Endothelial cell (in vitro differentiated cells): ENCODE data around the gene VIPR1. TPM values are rescaled to one million over a fixed set of nuclear protein-coding genes. Genes with fewer than 3 reads are reported as not detected.
A peak's percentile ranks its signal among the peaks of the same experiment; 100 is the strongest.

Experiments used
- DNase-seq: peaks from one replicate; pipeline ENCODE4 v3.0.0; 2021; ENCODE audit warnings: low spot score
- H3K27ac Mint-ChIP-seq: one replicate; pipeline ENCODE4 v1.8.0; 2021; ENCODE audit warnings: mixed read lengths, inconsistent platforms; ENCODE audit not compliant: unreplicated experiment
- H3K27me3 Mint-ChIP-seq: one replicate; pipeline ENCODE4 v1.8.0; 2021; ENCODE audit warnings: mild to moderate bottlenecking, moderate library complexity, mixed read lengths, inconsistent platforms; ENCODE audit not compliant: unreplicated experiment
- H3K36me3 Mint-ChIP-seq: one replicate; pipeline ENCODE4 v1.8.0; 2021; ENCODE audit warnings: mild to moderate bottlenecking, low read depth, mixed read lengths, inconsistent platforms; ENCODE audit not compliant: unreplicated experiment
- H3K4me1 Mint-ChIP-seq: one replicate; pipeline ENCODE4 v1.8.0; 2021; ENCODE audit warnings: mild to moderate bottlenecking, mixed read lengths, inconsistent platforms; ENCODE audit not compliant: unreplicated experiment
- H3K4me3 Mint-ChIP-seq: one replicate; pipeline ENCODE4 v1.8.0; 2021; ENCODE audit warnings: mild to moderate bottlenecking, mixed read lengths, inconsistent platforms; ENCODE audit not compliant: unreplicated experiment
- H3K9me3 Mint-ChIP-seq: one replicate; pipeline ENCODE4 v1.8.0; 2021; ENCODE audit warnings: mixed read lengths, inconsistent platforms; ENCODE audit not compliant: unreplicated experiment
- total RNA-seq: library from RNA; stranded (reverse); fragmentation: NEBNext Ultra II Directional; extraction: Animal tissue kit (Norgen Biotek cat#: 25700); gene quantifications from one replicate; pipeline ENCODE4 v1.2.1, GENCODE V29; 2021; ENCODE audit not compliant: unreplicated experiment
- TF ChIP-seq, protein P1 (sequence below): fragments of 200-600 bp; sonication (generic); IDR thresholded peaks from one replicate; pipeline ENCODE4 v1.5.0; 2021; ENCODE audit warnings: antibody characterized with exemption; ENCODE audit not compliant: unreplicated experiment

The VIPR1 gene
- total RNA-seq, 1 donor from 2014 or later, result 5.4 TPM

DNA sequence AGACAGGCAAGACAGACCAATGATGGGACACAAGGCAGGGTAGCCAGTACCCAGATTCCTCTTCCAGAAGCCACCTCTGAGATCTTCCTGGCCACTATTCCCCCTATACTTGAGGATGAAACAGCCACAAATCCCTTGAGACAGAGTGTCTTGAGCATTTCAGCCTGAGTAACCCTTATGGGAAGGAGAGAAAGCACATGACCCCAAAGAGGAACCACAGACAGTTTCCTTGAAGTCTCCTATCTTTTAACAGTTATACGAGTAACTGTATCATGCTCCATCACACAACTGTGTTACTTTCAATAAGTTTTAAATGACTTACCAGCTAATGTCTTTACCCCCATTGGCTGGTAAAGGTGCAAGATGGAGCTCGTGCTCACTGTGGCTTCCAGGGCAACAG lies 9.3 kb downstream of the VIPR1 start:
- H3K4me3 Mint-ChIP-seq, result no peak overlapping the region
- no peaks in the 10 kb centered on the region for H3K9me3 Mint-ChIP-seq
- DNase-seq, result no peak
- no peaks in the 10 kb centered on the region for H3K36me3 Mint-ChIP-seq
- TF ChIP-seq, protein P1, sequence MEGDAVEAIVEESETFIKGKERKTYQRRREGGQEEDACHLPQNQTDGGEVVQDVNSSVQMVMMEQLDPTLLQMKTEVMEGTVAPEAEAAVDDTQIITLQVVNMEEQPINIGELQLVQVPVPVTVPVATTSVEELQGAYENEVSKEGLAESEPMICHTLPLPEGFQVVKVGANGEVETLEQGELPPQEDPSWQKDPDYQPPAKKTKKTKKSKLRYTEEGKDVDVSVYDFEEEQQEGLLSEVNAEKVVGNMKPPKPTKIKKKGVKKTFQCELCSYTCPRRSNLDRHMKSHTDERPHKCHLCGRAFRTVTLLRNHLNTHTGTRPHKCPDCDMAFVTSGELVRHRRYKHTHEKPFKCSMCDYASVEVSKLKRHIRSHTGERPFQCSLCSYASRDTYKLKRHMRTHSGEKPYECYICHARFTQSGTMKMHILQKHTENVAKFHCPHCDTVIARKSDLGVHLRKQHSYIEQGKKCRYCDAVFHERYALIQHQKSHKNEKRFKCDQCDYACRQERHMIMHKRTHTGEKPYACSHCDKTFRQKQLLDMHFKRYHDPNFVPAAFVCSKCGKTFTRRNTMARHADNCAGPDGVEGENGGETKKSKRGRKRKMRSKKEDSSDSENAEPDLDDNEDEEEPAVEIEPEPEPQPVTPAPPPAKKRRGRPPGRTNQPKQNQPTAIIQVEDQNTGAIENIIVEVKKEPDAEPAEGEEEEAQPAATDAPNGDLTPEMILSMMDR, result no peak
- H3K27me3 Mint-ChIP-seq, result peaks cover 11% of the 10 kb centered on the region
- H3K4me1 Mint-ChIP-seq, result peaks cover 34% of the 10 kb centered on the region
- no peak overlapping the region for H3K27ac Mint-ChIP-seq

DNA sequence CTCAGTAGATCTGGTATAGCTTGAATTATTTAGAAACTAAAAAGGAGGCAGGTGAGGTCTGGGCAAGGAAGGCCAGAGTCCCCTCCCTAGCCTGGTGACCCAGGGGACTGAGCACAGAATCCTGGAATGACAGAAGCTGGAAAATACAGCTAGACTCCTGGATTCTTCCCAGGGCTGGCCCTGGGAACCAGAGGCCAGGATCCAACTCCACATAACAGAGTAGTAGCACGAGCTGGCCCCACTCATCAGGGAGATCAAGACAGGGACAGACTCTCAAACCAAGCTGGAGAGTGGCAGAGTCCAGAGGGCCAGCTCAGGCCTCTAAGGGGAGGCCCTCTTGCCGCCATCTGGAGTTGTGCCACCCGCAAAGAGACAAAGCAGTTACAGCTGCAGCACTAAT lies 10.7 kb downstream of the VIPR1 start:
- Mint-ChIP-seq H3K27me3 (peaks cover 11% of the 10 kb centered on the region), H3K4me3 (no peak overlapping the region), H3K36me3 (no peaks in the 10 kb centered on the region), H3K9me3 (no peaks in the 10 kb centered on the region), H3K4me1 (peaks cover 20% of the 10 kb centered on the region), H3K27ac (no peak overlapping the region)
- TF ChIP-seq, protein P1, result no peak
- no peak for DNase-seq

DNA sequence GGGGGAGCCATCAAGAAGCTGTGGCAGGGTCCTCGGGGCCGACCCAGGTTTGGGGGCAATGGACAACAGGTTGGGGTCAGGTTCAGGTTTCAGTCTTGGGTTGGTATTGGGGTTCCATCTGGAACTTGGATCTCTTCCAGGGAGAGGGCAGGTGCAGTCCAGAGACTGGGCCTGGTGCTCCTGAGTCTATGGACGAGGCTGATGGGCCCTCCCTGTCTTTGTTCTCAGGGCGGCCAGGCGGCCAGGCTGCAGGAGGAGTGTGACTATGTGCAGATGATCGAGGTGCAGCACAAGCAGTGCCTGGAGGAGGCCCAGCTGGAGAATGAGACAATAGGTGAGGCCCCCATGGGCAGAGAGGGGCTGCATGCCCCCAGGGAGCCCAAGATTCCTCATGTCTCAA lies 11.1 kb downstream of the VIPR1 start:
- Mint-ChIP-seq H3K9me3 (no peaks in the 10 kb centered on the region), H3K27ac (no peak overlapping the region), H3K4me3 (no peak overlapping the region), H3K27me3 (peaks cover 11% of the 10 kb centered on the region), H3K36me3 (no peaks in the 10 kb centered on the region), H3K4me1 (peaks cover 20% of the 10 kb centered on the region)
- TF ChIP-seq, protein P1, result no peak
- no peak for DNase-seq

DNA sequence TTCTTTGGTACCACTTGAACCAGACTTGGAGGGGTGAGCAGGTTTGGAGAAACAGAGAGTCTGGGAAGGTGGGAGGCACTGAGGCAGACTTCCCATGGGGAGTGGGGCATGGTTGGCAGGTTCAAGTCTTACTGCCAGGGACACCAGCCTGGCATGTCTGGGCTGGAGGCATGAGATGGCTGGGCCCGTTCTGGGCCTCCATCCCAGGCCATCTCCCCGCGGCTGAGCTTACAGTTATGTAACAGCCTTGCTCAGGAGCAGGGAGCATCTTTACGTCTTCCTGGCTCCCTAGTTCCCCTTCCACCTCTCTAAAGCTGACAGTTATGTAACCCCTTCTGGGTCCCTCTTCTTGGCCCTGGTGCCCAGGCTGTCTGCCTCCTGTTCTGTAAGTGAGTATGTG lies 12.4 kb downstream of the VIPR1 start:
- Mint-ChIP-seq H3K27ac (no peak overlapping the region), H3K4me1 (peaks cover 18% of the 10 kb centered on the region), H3K4me3 (no peak overlapping the region), H3K9me3 (no peaks in the 10 kb centered on the region), H3K36me3 (no peaks in the 10 kb centered on the region), H3K27me3 (peaks cover 9% of the 10 kb centered on the region)
- DNase-seq, result no peak
- TF ChIP-seq, protein P1, result no peak

- peaks cover 8% of the 10 kb centered on the region for H3K27me3 Mint-ChIP-seq
- H3K36me3 Mint-ChIP-seq, result no peaks in the 10 kb centered on the region
- H3K4me3 Mint-ChIP-seq, result peak overlapping the region; percentile 63
- no peak for DNase-seq
- TF ChIP-seq, protein P1, result no peak
- H3K9me3 Mint-ChIP-seq, result no peaks in the 10 kb centered on the region
- H3K27ac Mint-ChIP-seq, result peak overlapping the region; percentile 76
- H3K4me1 Mint-ChIP-seq, result peaks cover 17% of the 10 kb centered on the region
Observed at GRCh38 chr3:42515391-42515916, 13.0 kb downstream of the VIPR1 start.
